Measurements from ENCODE around the gene ITGB5.
A peak's percentile ranks its signal among the peaks of the same experiment; 100 is the strongest.

DNA sequence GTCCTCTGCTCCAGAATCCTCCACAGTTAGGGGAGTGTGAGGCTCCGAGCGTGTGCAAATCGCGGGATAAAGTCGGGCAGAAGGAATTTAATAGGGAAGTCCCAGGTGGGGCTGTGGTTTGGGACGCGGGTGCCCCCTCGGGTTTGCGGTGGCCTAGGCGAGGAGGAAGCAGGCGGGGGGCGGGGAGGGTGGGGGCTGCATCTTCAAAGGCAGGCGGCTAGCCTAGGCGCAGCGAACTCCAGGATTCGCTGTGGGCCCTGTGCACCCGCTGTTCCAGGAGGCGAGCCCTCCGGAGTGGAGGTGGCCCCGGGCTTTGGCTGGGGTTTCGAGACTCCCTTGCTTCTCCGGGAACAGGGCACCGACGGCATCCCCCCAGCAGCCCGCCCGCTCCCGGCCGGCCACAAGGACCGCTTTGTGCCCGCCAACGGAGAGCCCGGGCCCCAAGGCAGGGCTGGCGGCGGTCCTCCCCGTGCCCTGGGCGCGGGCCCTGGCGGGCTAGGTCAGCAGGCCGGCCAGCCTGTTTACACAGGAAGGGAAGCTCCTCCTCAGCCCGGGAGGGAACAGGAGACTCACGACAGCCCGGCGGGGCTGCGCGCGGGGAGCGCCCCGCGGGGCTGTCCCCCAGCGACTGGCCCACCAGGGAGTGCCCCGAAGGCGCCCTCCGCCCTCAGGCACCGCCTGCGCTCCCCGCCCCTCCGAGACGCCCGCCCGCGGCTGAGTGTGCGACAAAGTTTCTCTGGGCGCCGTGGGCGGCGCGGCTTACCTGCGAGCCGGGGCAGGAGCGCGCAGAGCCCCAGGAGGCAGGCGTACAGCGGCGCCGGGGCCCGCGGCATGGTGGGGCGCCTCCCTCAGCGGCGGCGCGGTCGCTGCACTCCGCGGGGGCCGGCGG lies 753 bp downstream of the ITGB5 start:
- TF ChIP-seq, protein P1, sequence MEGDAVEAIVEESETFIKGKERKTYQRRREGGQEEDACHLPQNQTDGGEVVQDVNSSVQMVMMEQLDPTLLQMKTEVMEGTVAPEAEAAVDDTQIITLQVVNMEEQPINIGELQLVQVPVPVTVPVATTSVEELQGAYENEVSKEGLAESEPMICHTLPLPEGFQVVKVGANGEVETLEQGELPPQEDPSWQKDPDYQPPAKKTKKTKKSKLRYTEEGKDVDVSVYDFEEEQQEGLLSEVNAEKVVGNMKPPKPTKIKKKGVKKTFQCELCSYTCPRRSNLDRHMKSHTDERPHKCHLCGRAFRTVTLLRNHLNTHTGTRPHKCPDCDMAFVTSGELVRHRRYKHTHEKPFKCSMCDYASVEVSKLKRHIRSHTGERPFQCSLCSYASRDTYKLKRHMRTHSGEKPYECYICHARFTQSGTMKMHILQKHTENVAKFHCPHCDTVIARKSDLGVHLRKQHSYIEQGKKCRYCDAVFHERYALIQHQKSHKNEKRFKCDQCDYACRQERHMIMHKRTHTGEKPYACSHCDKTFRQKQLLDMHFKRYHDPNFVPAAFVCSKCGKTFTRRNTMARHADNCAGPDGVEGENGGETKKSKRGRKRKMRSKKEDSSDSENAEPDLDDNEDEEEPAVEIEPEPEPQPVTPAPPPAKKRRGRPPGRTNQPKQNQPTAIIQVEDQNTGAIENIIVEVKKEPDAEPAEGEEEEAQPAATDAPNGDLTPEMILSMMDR (IDR thresholded peaks at IDR 0.05; ENCODE audit: extremely low read depth in 1 of 2, insufficient read depth in 1 of 2, low read depth in 1 of 2, low read length in 2 of 2), result no peak
- TF ChIP-seq FOS (IDR thresholded peaks at IDR 0.05; ENCODE audit: borderline replicate concordance, insufficient read depth, low read length) (no peak), POLR2A (IDR thresholded peaks at IDR 0.05; ENCODE audit: low read depth, low read length) (no peak), EZH2 (IDR thresholded peaks at IDR 0.05; ENCODE audit: borderline replicate concordance, low read depth, low read length, severe bottlenecking) (no peak), GATA2 (IDR thresholded peaks at IDR 0.05; ENCODE audit: insufficient read depth, insufficient read length, low read depth, low read length) (no peak), POLR2AphosphoS5 (IDR thresholded peaks at IDR 0.05; ENCODE audit: insufficient read depth, low read depth, low read length) (peak; percentile 19), MAX (IDR thresholded peaks at IDR 0.05; ENCODE audit: insufficient read depth, insufficient read length) (no peak), MYC (IDR thresholded peaks at IDR 0.05; ENCODE audit: low read depth, low read length) (no peak)

Data from endothelial cell of umbilical vein (primary cell).